Measurements from ENCODE around the gene SARS2.

The SARS2 gene

GRCh38 chr19:38958301-38958700 is 27.7 kb upstream of the SARS2 start:
- no peak overlapping the region for H3K4me3 ChIP-seq (ENCODE audit: low read depth, low read length)
- no peak for DNase-seq (ENCODE audit: low read depth)
- TF ChIP-seq CTCF (IDR thresholded peaks at IDR 0.05; ENCODE audit: insufficient read depth, low read depth, low read length, missing control alignments): no peak

- H3K4me3 ChIP-seq (ENCODE audit: low read depth, low read length): no peak overlapping the region
- DNase-seq (ENCODE audit: low read depth): no peak
- TF ChIP-seq CTCF (IDR thresholded peaks at IDR 0.05; ENCODE audit: insufficient read depth, low read depth, low read length, missing control alignments): no peak
These were observed 25.7 kb upstream of the SARS2 start for GRCh38 chr19:38956264-38956663.

- no peak for TF ChIP-seq CTCF (IDR thresholded peaks at IDR 0.05; ENCODE audit: insufficient read depth, low read depth, low read length, missing control alignments)
- H3K4me3 ChIP-seq (ENCODE audit: low read depth, low read length): no peak overlapping the region
- DNase-seq (ENCODE audit: low read depth): no peak
These were observed 23.1 kb upstream of the SARS2 start for GRCh38 chr19:38953677-38954076.

GRCh38 chr19:38952395-38953165 is 22.0 kb upstream of the SARS2 start:
- TF ChIP-seq CTCF (IDR thresholded peaks at IDR 0.05; ENCODE audit: insufficient read depth, low read depth, low read length, missing control alignments): peak; percentile 56
- DNase-seq (ENCODE audit: low read depth): peak; percentile 77
- no peak overlapping the region for H3K4me3 ChIP-seq (ENCODE audit: low read depth, low read length)

- no peak for DNase-seq (ENCODE audit: low read depth)
- no peak for TF ChIP-seq CTCF (IDR thresholded peaks at IDR 0.05; ENCODE audit: insufficient read depth, low read depth, low read length, missing control alignments)
- H3K4me3 ChIP-seq (ENCODE audit: low read depth, low read length): no peak overlapping the region
These were observed 20.6 kb upstream of the SARS2 start for GRCh38 chr19:38951187-38951586.

GRCh38 chr19:38949580-38950367 is 19.2 kb upstream of the SARS2 start:
- DNase-seq (ENCODE audit: low read depth): peak; percentile 86
- no peak for TF ChIP-seq CTCF (IDR thresholded peaks at IDR 0.05; ENCODE audit: insufficient read depth, low read depth, low read length, missing control alignments)
- H3K4me3 ChIP-seq (ENCODE audit: low read depth, low read length): peak overlapping the region; percentile 38

Data from GM12865 (cell line).